Dendritic cell treated with granulocyte-macrophage colony-stimulating factor and Interleukin-4, amounts not matched to agents 40 ng/mL and 50 ng/mL, for 4 days (primary cell): ENCODE measurements around the gene ENO3.
A peak's percentile ranks its signal among the peaks of the same experiment; 100 is the strongest.

Experiments used
- H3K27ac Mint-ChIP-seq: one replicate; pipeline ENCODE4 v1.8.0; 2022; ENCODE audit warnings: mild to moderate bottlenecking, mixed read lengths
- H3K27me3 Mint-ChIP-seq: one replicate; pipeline ENCODE4 v1.8.0; 2022; ENCODE audit warnings: mild to moderate bottlenecking, mixed read lengths
- H3K36me3 Mint-ChIP-seq: one replicate; pipeline ENCODE4 v1.8.0; 2022; ENCODE audit warnings: low read depth, mixed read lengths
- H3K4me1 Mint-ChIP-seq: one replicate; pipeline ENCODE4 v1.8.0; 2022; ENCODE audit warnings: low read depth, mixed read lengths
- H3K4me3 Mint-ChIP-seq: one replicate; pipeline ENCODE4 v1.8.0; 2022; ENCODE audit warnings: mild to moderate bottlenecking, moderate library complexity, mixed read lengths
- H3K9me3 Mint-ChIP-seq: one replicate; pipeline ENCODE4 v1.8.0; 2022; ENCODE audit warnings: mixed read lengths
- intact Hi-C: fragments of 100-400 bp; cut with micrococcal nuclease; formaldehyde crosslinking; loops from one replicate; pipeline ENCODE4 v1.15.0; 2022

ENO3 gene

GRCh38 chr17:4948931-4949320, 2.0 kb upstream of the ENO3 start:
- Mint-ChIP-seq H3K36me3 (peaks cover 50% of the 10 kb centered on the region), H3K4me3 (peak overlapping the region; percentile 84), H3K27me3 (no peaks in the 10 kb centered on the region), H3K27ac (peak overlapping the region; percentile 90), H3K4me1 (peaks cover 60% of the 10 kb centered on the region), H3K9me3 (no peaks in the 10 kb centered on the region)
- intact Hi-C loops = loop anchor here (1.0 to 5.0 kb wide), 4 partner anchors 9 to 42 kb away; partner anchors contain the start of genes CAMTA2, RNF167, SLC25A11 and SPAG7

GRCh38 chr17:4949321-4950074, 1.4 kb upstream of the ENO3 start:
- Mint-ChIP-seq H3K4me1 (peaks cover 56% of the 10 kb centered on the region), H3K27me3 (no peaks in the 10 kb centered on the region), H3K4me3 (peak overlapping the region; percentile 84), H3K27ac (peak overlapping the region; percentile 90), H3K36me3 (peaks cover 44% of the 10 kb centered on the region), H3K9me3 (no peaks in the 10 kb centered on the region)
- intact Hi-C loops = loop anchor here (5.0 kb wide), 2 partner anchors 38 to 42 kb away; partner anchors contain the start of gene CAMTA2

GRCh38 chr17:4950075-4950745, 709 bp upstream of the ENO3 start:
- intact Hi-C loops = no loop called here
- H3K4me1 Mint-ChIP-seq = peaks cover 49% of the 10 kb centered on the region
- peak overlapping the region; percentile 90 for H3K27ac Mint-ChIP-seq
- no peaks in the 10 kb centered on the region for H3K9me3 Mint-ChIP-seq
- H3K4me3 Mint-ChIP-seq = peak overlapping the region; percentile 75
- H3K27me3 Mint-ChIP-seq = no peaks in the 10 kb centered on the region
- H3K36me3 Mint-ChIP-seq = peaks cover 37% of the 10 kb centered on the region

GRCh38 chr17:4951486-4951885, 567 bp downstream of the ENO3 start:
- peaks cover 47% of the 10 kb centered on the region for H3K4me1 Mint-ChIP-seq
- H3K27me3 Mint-ChIP-seq = peaks cover 5% of the 10 kb centered on the region
- H3K27ac Mint-ChIP-seq = peak overlapping the region; percentile 90
- H3K36me3 Mint-ChIP-seq = peaks cover 24% of the 10 kb centered on the region
- H3K9me3 Mint-ChIP-seq = no peaks in the 10 kb centered on the region
- H3K4me3 Mint-ChIP-seq = no peak overlapping the region
- intact Hi-C loops = no loop called here

GRCh38 chr17:4953451-4953961, 2.6 kb downstream of the ENO3 start:
- intact Hi-C loops = no loop called here
- Mint-ChIP-seq H3K4me1 (peaks cover 49% of the 10 kb centered on the region), H3K36me3 (peaks cover 18% of the 10 kb centered on the region), H3K27me3 (peaks cover 5% of the 10 kb centered on the region), H3K9me3 (no peaks in the 10 kb centered on the region), H3K4me3 (no peak overlapping the region), H3K27ac (peak overlapping the region; percentile 16)

GRCh38 chr17:4955091-4955490, 4.2 kb downstream of the ENO3 start:
- no peaks in the 10 kb centered on the region for H3K9me3 Mint-ChIP-seq
- H3K27me3 Mint-ChIP-seq = peaks cover 5% of the 10 kb centered on the region
- intact Hi-C loops = no loop called here
- H3K27ac Mint-ChIP-seq = no peak overlapping the region
- peaks cover 45% of the 10 kb centered on the region for H3K4me1 Mint-ChIP-seq
- H3K4me3 Mint-ChIP-seq = no peak overlapping the region
- H3K36me3 Mint-ChIP-seq = peaks cover 30% of the 10 kb centered on the region

GRCh38 chr17:4956493-4957061, 5.7 kb downstream of the ENO3 start:
- Mint-ChIP-seq H3K27ac (peak overlapping the region; percentile 61), H3K9me3 (no peaks in the 10 kb centered on the region), H3K36me3 (peaks cover 45% of the 10 kb centered on the region), H3K4me3 (no peak overlapping the region), H3K27me3 (peaks cover 5% of the 10 kb centered on the region), H3K4me1 (peaks cover 30% of the 10 kb centered on the region)
- intact Hi-C loops = no loop called here

GRCh38 chr17:4958102-4958501, 7.2 kb downstream of the ENO3 start:
- Mint-ChIP-seq H3K4me3 (no peak overlapping the region), H3K27ac (no peak overlapping the region), H3K27me3 (peaks cover 5% of the 10 kb centered on the region), H3K4me1 (peaks cover 25% of the 10 kb centered on the region), H3K9me3 (no peaks in the 10 kb centered on the region), H3K36me3 (peaks cover 50% of the 10 kb centered on the region)
- intact Hi-C loops = no loop called here

- Mint-ChIP-seq H3K9me3 (no peaks in the 10 kb centered on the region), H3K27me3 (peaks cover 5% of the 10 kb centered on the region), H3K4me1 (peaks cover 27% of the 10 kb centered on the region), H3K27ac (peak overlapping the region; percentile 57), H3K4me3 (no peak overlapping the region), H3K36me3 (peaks cover 57% of the 10 kb centered on the region)
- intact Hi-C loops = no loop called here
Measured at GRCh38 chr17:4959261-4959965, 8.5 kb downstream of the ENO3 start.

GRCh38 chr17:4960279-4960922, 9.5 kb downstream of the ENO3 start:
- Mint-ChIP-seq H3K27me3 (peaks cover 5% of the 10 kb centered on the region), H3K36me3 (peaks cover 67% of the 10 kb centered on the region), H3K4me1 (peaks cover 35% of the 10 kb centered on the region), H3K4me3 (no peak overlapping the region), H3K9me3 (no peaks in the 10 kb centered on the region), H3K27ac (no peak overlapping the region)
- intact Hi-C loops = no loop called here

GRCh38 chr17:4965311-4965986, 14.5 kb downstream of the ENO3 start:
- no peaks in the 10 kb centered on the region for H3K9me3 Mint-ChIP-seq
- no peaks in the 10 kb centered on the region for H3K27me3 Mint-ChIP-seq
- H3K4me3 Mint-ChIP-seq = peak overlapping the region; percentile 10
- H3K4me1 Mint-ChIP-seq = peaks cover 26% of the 10 kb centered on the region
- intact Hi-C loops = no loop called here
- H3K36me3 Mint-ChIP-seq = peaks cover 47% of the 10 kb centered on the region
- H3K27ac Mint-ChIP-seq = no peak overlapping the region

- peaks cover 27% of the 10 kb centered on the region for H3K4me1 Mint-ChIP-seq
- H3K36me3 Mint-ChIP-seq = peaks cover 34% of the 10 kb centered on the region
- no peak overlapping the region for H3K27ac Mint-ChIP-seq
- no peaks in the 10 kb centered on the region for H3K9me3 Mint-ChIP-seq
- intact Hi-C loops = loop anchor here (1.0 to 2.0 kb wide), 4 partner anchors 19 to 58 kb away; partner anchors contain the start of genes CAMTA2, PFN1, RNF167 and SLC25A11
- H3K27me3 Mint-ChIP-seq = no peaks in the 10 kb centered on the region
- no peak overlapping the region for H3K4me3 Mint-ChIP-seq
Measured at GRCh38 chr17:4966844-4967538, 16.1 kb downstream of the ENO3 start.
